IMR-90 (cell line): Measurements from ENCODE around the gene MTURN. TPM values are rescaled to one million over a fixed set of nuclear protein-coding genes. Genes with fewer than 3 reads are reported as not detected.
A peak's percentile ranks its signal among the peaks of the same experiment; 100 is the strongest.

Experiments
- ATAC-seq: fragments of 200-7000 bp; cut with Tn5 transposase; 2 replicates; pipeline ENCODE4 v1.9.1; 2020; ENCODE audit warnings: low read depth, mild to moderate bottlenecking, moderate library complexity
- BruUV-seq: library from RNA; stranded (reverse); fragments of 400-500 nt; replicated peaks from 2 replicates; lab custom pipeline; 2021; lab: Mats Ljungman, UMichigan
- CTCF ChIA-PET: fragments of 300-600 bp; formaldehyde crosslinking; extraction: SDS; loops from one replicate; lab custom pipeline; 2021; ENCODE audit warnings: antibody characterized with exemption; lab: Yijun Ruan, JAX
- POLR2A ChIA-PET: fragments of 300-600 bp; sonication (Branson Sonifier 250); formaldehyde crosslinking; loops from one replicate; lab custom pipeline; 2022; ENCODE audit warnings: antibody characterized with exemption; ENCODE audit not compliant: unreplicated experiment; lab: Charles Lee
- DNase-seq: peaks from one replicate; pipeline ENCODE4 v3.0.0; 2013
- H2AFZ ChIP-seq: replicated peaks from 2 replicates; pipeline ENCODE3; 2013; ENCODE audit warnings: low read length, mild to moderate bottlenecking; ENCODE audit not compliant: poor library complexity
- H2AK5ac ChIP-seq: 2 replicates; pipeline ENCODE4 v1.6.1; 2013; ENCODE audit warnings: low read depth, low read length, inconsistent platforms
- H2AK9ac ChIP-seq: replicated peaks from 2 replicates; pipeline ENCODE3; 2013; ENCODE audit warnings: mild to moderate bottlenecking, low read depth, low read length, moderate library complexity; ENCODE audit not compliant: poor library complexity
- H2BK120ac ChIP-seq: 2 replicates; pipeline ENCODE4 v1.6.1; 2013; ENCODE audit warnings: low read depth, low read length, inconsistent platforms
- H2BK15ac ChIP-seq: 3 replicates; pipeline ENCODE4 v1.6.1; 2013; ENCODE audit warnings: low read depth, low read length, inconsistent platforms
- H2BK20ac ChIP-seq: 2 replicates; pipeline ENCODE4 v1.6.1; 2013; ENCODE audit warnings: low read depth, mild to moderate bottlenecking, inconsistent platforms, low read length, moderate library complexity
- H2BK5ac ChIP-seq: 2 replicates; pipeline ENCODE4 v1.6.1; 2013; ENCODE audit warnings: mild to moderate bottlenecking, low read depth, low read length, inconsistent platforms; ENCODE audit not compliant: poor library complexity, severe bottlenecking
- H3K14ac ChIP-seq: replicated peaks from 2 replicates; pipeline ENCODE4 v1.6.1; 2013; ENCODE audit warnings: low read depth, low read length, inconsistent platforms
- H3K18ac ChIP-seq: 2 replicates; pipeline ENCODE4 v1.6.1; 2013; ENCODE audit warnings: low read depth, low read length, control low read depth
- H3K23ac ChIP-seq: 2 replicates; pipeline ENCODE4 v1.6.1; 2013; ENCODE audit warnings: low read depth, low read length, inconsistent platforms
- H3K27ac ChIP-seq: 2 replicates; pipeline ENCODE4 v1.5.1; 2013; ENCODE audit warnings: mild to moderate bottlenecking, control low read depth, low read length; ENCODE audit not compliant: insufficient read depth
- H3K27me3 ChIP-seq: 2 replicates; pipeline ENCODE4 v1.6.1; 2013; ENCODE audit warnings: low read length; ENCODE audit not compliant: control insufficient read depth, insufficient read depth
- H3K36me3 ChIP-seq: 2 replicates; pipeline ENCODE4 v1.6.1; 2013; ENCODE audit warnings: low read length, mixed read lengths; ENCODE audit not compliant: control insufficient read depth, insufficient read depth
- H3K4ac ChIP-seq: 2 replicates; pipeline ENCODE4 v1.6.1; 2013; ENCODE audit warnings: low read depth, low read length, inconsistent platforms
- H3K4me1 ChIP-seq: 2 replicates; pipeline ENCODE4 v1.6.1; 2013; ENCODE audit warnings: low read length, mixed read lengths; ENCODE audit not compliant: control insufficient read depth, insufficient read depth
- H3K4me2 ChIP-seq: 2 replicates; pipeline ENCODE4 v1.6.1; 2013; ENCODE audit warnings: low read depth, mild to moderate bottlenecking, control low read depth, low read length, moderate library complexity
- H3K4me3 ChIP-seq: 2 replicates; pipeline ENCODE4 v1.5.1; 2013; ENCODE audit warnings: low read depth, mild to moderate bottlenecking, control low read depth, low read length, moderate library complexity; ENCODE audit not compliant: insufficient read depth
- H3K56ac ChIP-seq: 2 replicates; pipeline ENCODE4 v1.6.1; 2013; ENCODE audit warnings: low read length, inconsistent platforms; ENCODE audit not compliant: insufficient read depth; ENCODE audit errors: extremely low read depth
- H3K79me1 ChIP-seq, 2 experiments: 2 replicates each; pipeline ENCODE4 v1.6.1; 2013; ENCODE audit warnings: low read length in 2 of 2, inconsistent platforms in 1 of 2, low read depth in 1 of 2
- H3K9ac ChIP-seq: 2 replicates; pipeline ENCODE4 v1.6.1; 2013; ENCODE audit warnings: low read depth, low read length, control low read depth
- H3K9me1 ChIP-seq: 2 replicates; pipeline ENCODE4 v1.6.1; 2013; ENCODE audit warnings: low read length, inconsistent platforms; ENCODE audit not compliant: insufficient read depth
- H3K9me3 ChIP-seq: 2 replicates; pipeline ENCODE4 v1.6.1; 2013; ENCODE audit warnings: low read length; ENCODE audit not compliant: control insufficient read depth, insufficient read depth
- H4K20me1 ChIP-seq: 2 replicates; pipeline ENCODE4 v1.6.1; 2013; ENCODE audit warnings: low read length, inconsistent platforms; ENCODE audit not compliant: insufficient read depth
- H4K5ac ChIP-seq: 2 replicates; pipeline ENCODE4 v1.6.1; 2013; ENCODE audit warnings: mild to moderate bottlenecking, low read depth, low read length, control low read depth
- H4K8ac ChIP-seq, 2 experiments: 2 replicates each; pipeline ENCODE4 v1.6.1; 2013; ENCODE audit warnings: low read depth in 2 of 2, low read length in 2 of 2, control low read depth in 1 of 2, inconsistent platforms in 1 of 2
- H4K91ac ChIP-seq: 2 replicates; pipeline ENCODE4 v1.6.1; 2013; ENCODE audit warnings: low read depth, low read length, inconsistent platforms; ENCODE audit not compliant: insufficient read depth
- BHLHE40 ChIP-seq: fragments of 150-350 bp; IDR thresholded peaks from 2 replicates; pipeline ENCODE4 v1.6.1; 2016; ENCODE audit warnings: mild to moderate bottlenecking, low read depth, low read length
- CTCF ChIP-seq: conservative IDR thresholded peaks from 2 replicates; pipeline ENCODE4 v1.5.1; 2012; ENCODE audit warnings: mild to moderate bottlenecking, low read depth, low read length, improper control_type of control experiment
- ELK1 ChIP-seq: fragments of 150-350 bp; IDR thresholded peaks from 2 replicates; pipeline ENCODE4 v1.6.1; 2016; ENCODE audit warnings: low read depth, mild to moderate bottlenecking, low read length, moderate library complexity, borderline replicate concordance
- RFX5 ChIP-seq: IDR thresholded peaks from 2 replicates; pipeline ENCODE4 v1.8.0; 2012; ENCODE audit warnings: low read depth, mild to moderate bottlenecking, low read length, moderate library complexity
- WGBS, 2 experiments: methylation state at CpG; one replicate each; pipeline versions ENCODE4 v1.1.5 to v1.1.7; 2013; ENCODE audit warnings: missing lambda C conversion rate in 2 of 2; ENCODE audit not compliant: insufficient read length in 1 of 2; ENCODE audit errors: extremely low coverage in 2 of 2; 5-methylcytosine and 5-hydroxymethylcytosine counted together
- dilution Hi-C: fragments of 300-500 bp; cut with HindIII; formaldehyde crosslinking; loops from one replicate; pipeline ENCODE4 v1.14.3; 2018; ENCODE audit warnings: low sequenced_read_pairs; ENCODE audit not compliant: unreplicated experiment
- in situ Hi-C: fragments of 300-500 bp; cut with MboI; formaldehyde crosslinking; loops from 3 replicates; pipeline ENCODE4 v1.14.3; 2019; ENCODE audit warnings: low sequenced_read_pairs, inconsistent platforms, mixed read lengths
- intact Hi-C: fragments of 100-400 bp; cut with micrococcal nuclease; formaldehyde crosslinking; loops from 2 replicates; pipeline ENCODE4 v1.10.0; 2022
- polyA plus RNA-seq, 3 experiments: library from polyadenylated mRNA; depleted of rRNA; stranded (reverse); fragments of >200 nt; gene quantifications; 2 replicates each; pipeline ENCODE4 v1.2.3, GENCODE V29; 2012; ENCODE audit warnings: low replicate concordance in 1 of 3
- total RNA-seq: library from RNA; depleted of rRNA; stranded (reverse); fragments of >200 nt; gene quantifications from 2 replicates; pipeline ENCODE4 v1.2.3, GENCODE V29; 2012

Gene MTURN
- total and polyA plus RNA-seq, 2 of the 4 experiments (the other 2 are of a cell fraction): 2.8 to 5.6 TPM

DNA sequence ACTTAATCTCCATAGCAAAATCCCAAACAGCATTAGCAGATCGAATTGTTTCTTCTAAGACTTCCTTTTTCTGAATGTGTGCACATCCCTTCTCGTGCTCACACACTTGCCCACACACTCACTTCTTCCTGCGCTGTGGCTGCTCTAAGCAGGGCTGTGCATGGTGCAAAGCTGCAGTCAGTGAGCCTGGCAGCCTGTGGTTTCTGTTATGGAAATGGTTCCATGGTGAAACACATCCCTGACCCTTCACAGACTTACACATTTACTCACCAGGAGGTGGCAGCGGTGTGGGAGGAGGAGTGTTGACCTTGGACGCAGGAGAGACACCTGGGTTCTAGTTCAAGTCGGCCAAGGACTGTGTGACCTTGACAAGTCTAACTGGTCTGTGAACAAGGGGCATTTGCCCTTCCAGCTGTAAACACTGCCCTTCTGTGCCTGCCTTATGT is 24.9 kb downstream of the MTURN start:
- POLR2A ChIA-PET: no interaction called here
- no peak for TF ChIP-seq BHLHE40
- TF ChIP-seq RFX5: no peak
- no peak for TF ChIP-seq ELK1
- peak; percentile 20; the same call in 1 of the 2 replicates for TF ChIP-seq CTCF
- H3K79me1 ChIP-seq: no peaks in the 10 kb centered on the region

More for the DNA sequence above, 24.9 kb downstream of the MTURN start:
- DNase-seq: peak; percentile 45
- H2BK5ac ChIP-seq: no peak overlapping the region
- no peaks in the 10 kb centered on the region for H3K36me3 ChIP-seq
- H3K9ac ChIP-seq: no peak overlapping the region
- no peak overlapping the region for H4K5ac ChIP-seq
- no peak overlapping the region for H2BK15ac ChIP-seq
- H3K4me1 ChIP-seq: peaks cover 2% of the 10 kb centered on the region; the same call in 1 of the 2 replicates
- H2BK120ac ChIP-seq: no peak overlapping the region
- H2AK9ac ChIP-seq: no peak overlapping the region
- no peak overlapping the region for H3K14ac ChIP-seq
- no peak overlapping the region for H3K4ac ChIP-seq
- in situ Hi-C loops: loop anchor here (10.0 kb wide), 2 partner anchors 115 to 405 kb away; no protein-coding TSS in a partner anchor
- CTCF ChIA-PET: no interaction called here
- no peak overlapping the region for H3K18ac ChIP-seq
- H4K91ac ChIP-seq: no peak overlapping the region
- H2BK20ac ChIP-seq: no peak overlapping the region
- H3K9me3 ChIP-seq: no peaks in the 10 kb centered on the region
- peak; percentile 48 for ATAC-seq
- no peak overlapping the region for H3K27ac ChIP-seq
- no peak overlapping the region for H3K56ac ChIP-seq
- H3K4me3 ChIP-seq: no peak overlapping the region
- no peak overlapping the region for H2AK5ac ChIP-seq
- no peak overlapping the region for H2AFZ ChIP-seq
- intact Hi-C loops: loop anchor here (5.0 kb wide), 1 partner anchor 318 kb away; the partner anchor contains the start of gene NOD1
- H4K8ac ChIP-seq: no peak overlapping the region
- dilution Hi-C loops: no loop called here
- 80% methylated on average over 1 of the region's 6 CpGs; no CpG with 5 or more reads in 1 of the 2 experiments for WGBS, 2 experiments
- H3K9me1 ChIP-seq: peaks cover 8% of the 10 kb centered on the region; the same call in 1 of the 2 replicates
- no peaks in the 10 kb centered on the region for H4K20me1 ChIP-seq
- H3K27me3 ChIP-seq: no peaks in the 10 kb centered on the region
- no TSS peak for BruUV-seq
- H3K23ac ChIP-seq: no peak overlapping the region
- no peak overlapping the region for H3K4me2 ChIP-seq
